Hepatocyte (in vitro differentiated cells): Measurements from ENCODE around the gene DNAH9.

ENCODE experiments used
- EZH2 ChIP-seq: fragments of 200-600 bp; sonication (generic); IDR thresholded peaks from 2 replicates; pipeline ENCODE4 v1.6.1; 2016; ENCODE audit warnings: antibody characterized with exemption, mild to moderate bottlenecking, borderline replicate concordance
- EZH2phosphoT487 ChIP-seq: fragments of 200-600 bp; sonication (generic); IDR thresholded peaks from one replicate; pipeline ENCODE4 v1.6.1; 2018; ENCODE audit warnings: antibody characterized with exemption, mild to moderate bottlenecking, low read depth, moderate library complexity; ENCODE audit not compliant: unreplicated experiment, severe bottlenecking
- TF ChIP-seq, protein P1 (sequence below): fragments of 200-600 bp; sonication (generic); IDR thresholded peaks from 2 replicates; pipeline ENCODE4 v1.5.1; 2016; ENCODE audit warnings: antibody characterized with exemption, mild to moderate bottlenecking; ENCODE audit not compliant: poor library complexity

DNA sequence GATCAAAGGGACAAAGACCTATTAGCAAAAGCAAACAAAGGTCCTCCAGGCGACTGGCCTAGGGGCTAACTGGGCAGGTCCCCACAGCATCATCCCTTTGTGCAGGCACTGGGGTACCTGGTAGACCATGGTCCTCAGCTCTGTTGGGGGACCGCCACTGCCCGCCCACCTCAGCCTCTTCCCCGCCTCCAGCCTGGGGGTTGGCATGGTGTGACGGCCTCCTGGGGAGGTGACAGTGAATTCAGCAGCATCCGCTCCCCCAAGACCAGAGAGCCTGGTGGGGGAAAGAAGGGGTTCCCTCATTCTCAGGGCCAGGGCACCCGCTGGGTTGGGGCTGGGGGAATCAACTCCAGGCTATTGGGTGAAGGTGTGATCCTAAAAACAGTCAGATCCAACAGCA, 38.7 kb upstream of the DNAH9 start:
- TF ChIP-seq EZH2 (no peak), EZH2phosphoT487 (no peak)
- TF ChIP-seq, protein P1, sequence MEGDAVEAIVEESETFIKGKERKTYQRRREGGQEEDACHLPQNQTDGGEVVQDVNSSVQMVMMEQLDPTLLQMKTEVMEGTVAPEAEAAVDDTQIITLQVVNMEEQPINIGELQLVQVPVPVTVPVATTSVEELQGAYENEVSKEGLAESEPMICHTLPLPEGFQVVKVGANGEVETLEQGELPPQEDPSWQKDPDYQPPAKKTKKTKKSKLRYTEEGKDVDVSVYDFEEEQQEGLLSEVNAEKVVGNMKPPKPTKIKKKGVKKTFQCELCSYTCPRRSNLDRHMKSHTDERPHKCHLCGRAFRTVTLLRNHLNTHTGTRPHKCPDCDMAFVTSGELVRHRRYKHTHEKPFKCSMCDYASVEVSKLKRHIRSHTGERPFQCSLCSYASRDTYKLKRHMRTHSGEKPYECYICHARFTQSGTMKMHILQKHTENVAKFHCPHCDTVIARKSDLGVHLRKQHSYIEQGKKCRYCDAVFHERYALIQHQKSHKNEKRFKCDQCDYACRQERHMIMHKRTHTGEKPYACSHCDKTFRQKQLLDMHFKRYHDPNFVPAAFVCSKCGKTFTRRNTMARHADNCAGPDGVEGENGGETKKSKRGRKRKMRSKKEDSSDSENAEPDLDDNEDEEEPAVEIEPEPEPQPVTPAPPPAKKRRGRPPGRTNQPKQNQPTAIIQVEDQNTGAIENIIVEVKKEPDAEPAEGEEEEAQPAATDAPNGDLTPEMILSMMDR: no peak
